Measurements from ENCODE around the gene TMEM18.

The TMEM18 gene

GRCh38 chr2:620471-621302, 56.5 kb downstream of the TMEM18 start:
- no peak for DNase-seq (ENCODE audit: low read depth, low spot score)

- DNase-seq (ENCODE audit: low read depth, low spot score): no peak
Observed at GRCh38 chr2:620004-620403, 57.2 kb downstream of the TMEM18 start.

GRCh38 chr2:618422-618990, 58.7 kb downstream of the TMEM18 start:
- DNase-seq (ENCODE audit: low read depth, low spot score): no peak

- DNase-seq (ENCODE audit: low read depth, low spot score): no peak
Observed at GRCh38 chr2:618005-618404, 59.2 kb downstream of the TMEM18 start.

Data from brain pericyte (primary cell).